ENCODE results near the gene ZDHHC8.

The ZDHHC8 gene

GRCh38 chr22:20107471-20107901, 24.1 kb upstream of the ZDHHC8 start:
- H3K4me3 ChIP-seq = no peak overlapping the region
- TF ChIP-seq CTCF (IDR thresholded peaks at IDR 0.05) = no peak
- no peak overlapping the region for H3K27ac ChIP-seq
- no peak for DNase-seq (ENCODE audit: low spot score)

GRCh38 chr22:20107951-20108756, 23.4 kb upstream of the ZDHHC8 start:
- H3K4me3 ChIP-seq = no peak overlapping the region
- DNase-seq (ENCODE audit: low spot score) = no peak
- TF ChIP-seq CTCF (IDR thresholded peaks at IDR 0.05) = no peak
- H3K27ac ChIP-seq = no peak overlapping the region

- Histone ChIP-seq H3K27ac (no peak overlapping the region), H3K4me3 (no peak overlapping the region)
- TF ChIP-seq CTCF (IDR thresholded peaks at IDR 0.05) = no peak
- no peak for DNase-seq (ENCODE audit: low spot score)
Observed at GRCh38 chr22:20108757-20109230, 22.8 kb upstream of the ZDHHC8 start.

GRCh38 chr22:20109411-20110358, 21.9 kb upstream of the ZDHHC8 start:
- no peak for TF ChIP-seq CTCF (IDR thresholded peaks at IDR 0.05)
- DNase-seq (ENCODE audit: low spot score) = no peak
- Histone ChIP-seq H3K27ac (no peak overlapping the region), H3K4me3 (no peak overlapping the region)

- TF ChIP-seq CTCF (IDR thresholded peaks at IDR 0.05) = no peak
- Histone ChIP-seq H3K4me3 (no peak overlapping the region), H3K27ac (no peak overlapping the region)
- DNase-seq (ENCODE audit: low spot score) = no peak
Observed at GRCh38 chr22:20110359-20110985, 21.1 kb upstream of the ZDHHC8 start.

GRCh38 chr22:20111045-20111688, 20.4 kb upstream of the ZDHHC8 start:
- no peak for TF ChIP-seq CTCF (IDR thresholded peaks at IDR 0.05)
- H3K4me3 ChIP-seq = no peak overlapping the region
- no peak overlapping the region for H3K27ac ChIP-seq
- no peak for DNase-seq (ENCODE audit: low spot score)

Data from coronary artery (tissue), 2 donors.